Measurements from ENCODE around the gene ADI1.

Gene ADI1

GRCh38 chr2:3519255-3520205, at the start of gene ADI1:
Gene ADI1 (minus strand): TSS chr2:3519531. CDS start chr2:3519487, 44 bp downstream.
- Histone ChIP-seq H3K4me1 (ENCODE audit: insufficient read depth, low read length) (no peaks in the 10 kb centered on the region), H3K36me3 (ENCODE audit: insufficient read depth, low read length) (peaks cover 4% of the 10 kb centered on the region; the same call in 1 of the 2 replicates), H3K9me3 (ENCODE audit: control insufficient read depth, insufficient read depth, low read length) (no peaks in the 10 kb centered on the region; the same call in 1 of the 2 replicates), H3K9ac (ENCODE audit: low read depth, low read length) (peak within 1 kb of the TSS; percentile 87)

- Histone ChIP-seq H3K4me1 (ENCODE audit: insufficient read depth, low read length) (no peaks in the 10 kb centered on the region), H3K9me3 (ENCODE audit: control insufficient read depth, insufficient read depth, low read length) (no peaks in the 10 kb centered on the region)
Measured at GRCh38 chr2:3566806-3567205, 47.5 kb upstream of the ADI1 start.

GRCh38 chr2:3565117-3565516, 45.8 kb upstream of the ADI1 start:
- Histone ChIP-seq H3K36me3 (ENCODE audit: insufficient read depth, low read length) (no peaks in the 10 kb centered on the region; the same call in 1 of the 2 replicates), H3K9me3 (ENCODE audit: control insufficient read depth, insufficient read depth, low read length) (no peaks in the 10 kb centered on the region), H3K9ac (ENCODE audit: low read depth, low read length) (no peak overlapping the region), H3K4me1 (ENCODE audit: insufficient read depth, low read length) (no peaks in the 10 kb centered on the region)

More at GRCh38 chr2:3566806-3567205, 47.5 kb upstream of the ADI1 start:
- Histone ChIP-seq H3K36me3 (ENCODE audit: insufficient read depth, low read length) (no peaks in the 10 kb centered on the region; the same call in 1 of the 2 replicates), H3K9ac (ENCODE audit: low read depth, low read length) (no peak overlapping the region)

GRCh38 chr2:3563521-3563976, 44.2 kb upstream of the ADI1 start:
- Histone ChIP-seq H3K9me3 (ENCODE audit: control insufficient read depth, insufficient read depth, low read length) (no peaks in the 10 kb centered on the region), H3K36me3 (ENCODE audit: insufficient read depth, low read length) (no peaks in the 10 kb centered on the region), H3K4me1 (ENCODE audit: insufficient read depth, low read length) (no peaks in the 10 kb centered on the region), H3K9ac (ENCODE audit: low read depth, low read length) (no peak overlapping the region)

- Histone ChIP-seq H3K9ac (ENCODE audit: low read depth, low read length) (peak within 1 kb of the TSS; percentile 80), H3K4me1 (ENCODE audit: insufficient read depth, low read length) (no peaks in the 10 kb centered on the region), H3K9me3 (ENCODE audit: control insufficient read depth, insufficient read depth, low read length) (no peaks in the 10 kb centered on the region), H3K36me3 (ENCODE audit: insufficient read depth, low read length) (peaks cover 17% of the 10 kb centered on the region)
Measured at GRCh38 chr2:3558205-3559014, 39.1 kb upstream of the ADI1 start, which contains the start of gene RNASEH1. Gene RNASEH1 (minus strand): TSS chr2:3558333. CDS start chr2:3558260, 73 bp downstream.

GRCh38 chr2:3557639-3558204, 38.4 kb upstream of the ADI1 start:
- peaks cover 17% of the 10 kb centered on the region for H3K36me3 ChIP-seq (ENCODE audit: insufficient read depth, low read length)
- H3K9me3 ChIP-seq (ENCODE audit: control insufficient read depth, insufficient read depth, low read length) = no peaks in the 10 kb centered on the region
- no peaks in the 10 kb centered on the region for H3K4me1 ChIP-seq (ENCODE audit: insufficient read depth, low read length)
- H3K9ac ChIP-seq (ENCODE audit: low read depth, low read length) = peak overlapping the region; percentile 80

- Histone ChIP-seq H3K4me1 (ENCODE audit: insufficient read depth, low read length) (no peaks in the 10 kb centered on the region), H3K9me3 (ENCODE audit: control insufficient read depth, insufficient read depth, low read length) (no peaks in the 10 kb centered on the region), H3K9ac (ENCODE audit: low read depth, low read length) (no peak overlapping the region), H3K36me3 (ENCODE audit: insufficient read depth, low read length) (peaks cover 32% of the 10 kb centered on the region)
Measured at GRCh38 chr2:3553946-3554345, 34.6 kb upstream of the ADI1 start.

- Histone ChIP-seq H3K36me3 (ENCODE audit: insufficient read depth, low read length) (peaks cover 56% of the 10 kb centered on the region), H3K9me3 (ENCODE audit: control insufficient read depth, insufficient read depth, low read length) (no peaks in the 10 kb centered on the region), H3K9ac (ENCODE audit: low read depth, low read length) (no peak overlapping the region), H3K4me1 (ENCODE audit: insufficient read depth, low read length) (no peaks in the 10 kb centered on the region)
Measured at GRCh38 chr2:3547915-3548314, 28.6 kb upstream of the ADI1 start.

GRCh38 chr2:3545788-3546478, 26.6 kb upstream of the ADI1 start:
- peaks cover 56% of the 10 kb centered on the region for H3K36me3 ChIP-seq (ENCODE audit: insufficient read depth, low read length)
- no peaks in the 10 kb centered on the region for H3K9me3 ChIP-seq (ENCODE audit: control insufficient read depth, insufficient read depth, low read length)
- no peak overlapping the region for H3K9ac ChIP-seq (ENCODE audit: low read depth, low read length)
- no peaks in the 10 kb centered on the region for H3K4me1 ChIP-seq (ENCODE audit: insufficient read depth, low read length)

- Histone ChIP-seq H3K9ac (ENCODE audit: low read depth, low read length) (no peak overlapping the region), H3K36me3 (ENCODE audit: insufficient read depth, low read length) (peaks cover 48% of the 10 kb centered on the region), H3K9me3 (ENCODE audit: control insufficient read depth, insufficient read depth, low read length) (no peaks in the 10 kb centered on the region), H3K4me1 (ENCODE audit: insufficient read depth, low read length) (no peaks in the 10 kb centered on the region)
Measured at GRCh38 chr2:3543023-3543683, 23.8 kb upstream of the ADI1 start.

- Histone ChIP-seq H3K9ac (ENCODE audit: low read depth, low read length) (no peak overlapping the region), H3K4me1 (ENCODE audit: insufficient read depth, low read length) (no peaks in the 10 kb centered on the region), H3K9me3 (ENCODE audit: control insufficient read depth, insufficient read depth, low read length) (no peaks in the 10 kb centered on the region), H3K36me3 (ENCODE audit: insufficient read depth, low read length) (peaks cover 41% of the 10 kb centered on the region)
Measured at GRCh38 chr2:3542107-3542506, 22.8 kb upstream of the ADI1 start.

- no peak overlapping the region for H3K9ac ChIP-seq (ENCODE audit: low read depth, low read length)
- H3K36me3 ChIP-seq (ENCODE audit: insufficient read depth, low read length) = peaks cover 21% of the 10 kb centered on the region
- H3K4me1 ChIP-seq (ENCODE audit: insufficient read depth, low read length) = peaks cover 5% of the 10 kb centered on the region; the same call in 1 of the 2 replicates
- no peaks in the 10 kb centered on the region for H3K9me3 ChIP-seq (ENCODE audit: control insufficient read depth, insufficient read depth, low read length)
Measured at GRCh38 chr2:3539836-3540235, 20.5 kb upstream of the ADI1 start.

All from ES-I3 (cell line).